Sigmoid colon (tissue), 7 donors: ENCODE measurements around the gene GAD2. TPM values are rescaled to one million over a fixed set of nuclear protein-coding genes. Genes with fewer than 3 reads are reported as not detected.

ENCODE experiments used
- DNase-seq: peaks from one replicate; pipeline ENCODE4 v3.0.0-alpha.2; 2019
- H3K27ac ChIP-seq, 4 donors: fragments of 200-600 bp; sonication (generic); one replicate each; pipeline ENCODE4 v1.5.1; 2016 to 2019; ENCODE audit warnings: mild to moderate bottlenecking in 1 of 4
- H3K27me3 ChIP-seq, 3 donors: fragments of 200-600 bp; sonication (generic); one replicate each; pipeline ENCODE4 v1.5.1; 2019; ENCODE audit warnings: mild to moderate bottlenecking in 1 of 3
- H3K36me3 ChIP-seq, 4 donors: fragments of 200-600 bp; sonication (generic); one replicate each; pipeline ENCODE4 v1.5.1; 2016 to 2019
- H3K4me1 ChIP-seq, 4 donors: fragments of 200-600 bp; sonication (generic); one replicate each; pipeline ENCODE4 v1.5.1; 2017 to 2019
- H3K4me3 ChIP-seq, 4 donors: fragments of 200-600 bp; sonication (generic); one replicate each; pipeline ENCODE4 v1.5.1; 2017 to 2019; ENCODE audit warnings: mild to moderate bottlenecking in 2 of 4, moderate library complexity in 1 of 4
- H3K9me3 ChIP-seq, 4 donors: fragments of 200-600 bp in 3 of 4; sonication (generic) in 3 of 4; one replicate each; pipeline versions ENCODE4 v1.5.1 to v1.6.1; 2013 to 2019
- EP300 ChIP-seq, 4 donors: sonication (generic); formaldehyde crosslinking; IDR thresholded peaks; one replicate each; pipeline ENCODE4 v1.6.1; 2017; ENCODE audit warnings: antibody characterized with exemption in 4 of 4
- POLR2A ChIP-seq, 2 donors: fragments of 450-650 bp; IDR thresholded peaks; one replicate each; pipeline ENCODE4 v1.6.1; 2016; ENCODE audit warnings: antibody characterized with exemption in 2 of 2, mild to moderate bottlenecking in 2 of 2, moderate library complexity in 2 of 2
- POLR2AphosphoS5 ChIP-seq, 4 donors: sonication (generic); formaldehyde crosslinking; IDR thresholded peaks; one replicate each; pipeline ENCODE4 v1.6.1; 2017; ENCODE audit warnings: antibody characterized with exemption in 4 of 4
- WGBS, 2 donors: extraction: QIAGEN DNeasy Blood & Tissue Kit; methylation state at CpG; one replicate each; pipeline ENCODE4 v1.1.7; 2013; 5-methylcytosine and 5-hydroxymethylcytosine counted together
- intact Hi-C: fragments of 100-400 bp; cut with DNase I; formaldehyde crosslinking; loops from one replicate; pipeline ENCODE4 v1.15.1; 2023
- polyA plus RNA-seq, 3 donors: library from polyadenylated mRNA; stranded (reverse); fragments of 200-250 nt; gene quantifications; one replicate each; pipeline ENCODE4 v1.2.3, GENCODE V29; 2013
- total RNA-seq, 4 donors: library from RNA; depleted of rRNA; stranded (reverse); fragments of >200 nt; gene quantifications; one replicate each; pipeline ENCODE4 v1.1.0, GENCODE V29; 2016
- TF ChIP-seq, protein P1 (sequence below), 4 experiments: fragments of 450-650 bp in 3 of 4; fragments of 200-600 bp in 1 of 4; IDR thresholded peaks; one replicate each; pipeline ENCODE4 v1.5.1; 2016 to 2019; ENCODE audit warnings: antibody characterized with exemption in 4 of 4, mild to moderate bottlenecking in 3 of 4, moderate library complexity in 2 of 4
- donor health status: healthy with polysubstance abuse.
- donor health status: Bipolar disorder and iron deficiency.
- donor health status: healthy.

Gene GAD2
- total and polyA plus RNA-seq, 7 donors = not detected

DNA sequence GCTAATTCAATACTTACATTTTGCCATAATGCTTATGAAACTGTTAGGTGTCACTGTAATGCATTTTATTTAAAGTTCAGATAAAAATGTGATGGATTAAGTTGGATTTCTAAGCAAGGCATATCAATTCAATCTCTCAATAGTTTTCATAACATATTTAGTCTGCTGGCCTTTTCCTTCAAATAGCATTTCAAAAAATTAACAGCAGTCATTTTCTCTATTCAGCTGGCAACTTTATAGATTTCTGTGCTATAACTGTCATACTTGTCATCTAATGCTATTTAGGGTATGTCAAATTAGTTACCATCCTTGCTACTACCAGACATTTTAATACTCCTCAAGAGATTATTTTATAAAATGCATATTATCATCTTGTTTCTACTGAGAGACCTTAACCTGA lies 4.3 kb downstream of the GAD2 start:
- H3K9me3 ChIP-seq = no peaks in the 10 kb centered on the region
- TF ChIP-seq, protein P1, sequence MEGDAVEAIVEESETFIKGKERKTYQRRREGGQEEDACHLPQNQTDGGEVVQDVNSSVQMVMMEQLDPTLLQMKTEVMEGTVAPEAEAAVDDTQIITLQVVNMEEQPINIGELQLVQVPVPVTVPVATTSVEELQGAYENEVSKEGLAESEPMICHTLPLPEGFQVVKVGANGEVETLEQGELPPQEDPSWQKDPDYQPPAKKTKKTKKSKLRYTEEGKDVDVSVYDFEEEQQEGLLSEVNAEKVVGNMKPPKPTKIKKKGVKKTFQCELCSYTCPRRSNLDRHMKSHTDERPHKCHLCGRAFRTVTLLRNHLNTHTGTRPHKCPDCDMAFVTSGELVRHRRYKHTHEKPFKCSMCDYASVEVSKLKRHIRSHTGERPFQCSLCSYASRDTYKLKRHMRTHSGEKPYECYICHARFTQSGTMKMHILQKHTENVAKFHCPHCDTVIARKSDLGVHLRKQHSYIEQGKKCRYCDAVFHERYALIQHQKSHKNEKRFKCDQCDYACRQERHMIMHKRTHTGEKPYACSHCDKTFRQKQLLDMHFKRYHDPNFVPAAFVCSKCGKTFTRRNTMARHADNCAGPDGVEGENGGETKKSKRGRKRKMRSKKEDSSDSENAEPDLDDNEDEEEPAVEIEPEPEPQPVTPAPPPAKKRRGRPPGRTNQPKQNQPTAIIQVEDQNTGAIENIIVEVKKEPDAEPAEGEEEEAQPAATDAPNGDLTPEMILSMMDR (IDR thresholded peaks at IDR 0.05) = no peak
- no peak for TF ChIP-seq POLR2A (IDR thresholded peaks at IDR 0.05)
- no peak for TF ChIP-seq EP300 (IDR thresholded peaks at IDR 0.05)
- TF ChIP-seq POLR2AphosphoS5 (IDR thresholded peaks at IDR 0.05) = no peak
- H3K27ac ChIP-seq = no peak overlapping the region
- intact Hi-C loops = no loop called here
- H3K36me3 ChIP-seq = no peaks in the 10 kb centered on the region
- DNase-seq = no peak
- peaks cover 0 to 26% (median 20%) of the 10 kb centered on the region in 4 donors for H3K4me1 ChIP-seq
- peaks cover 20 to 87% (median 37%) of the 10 kb centered on the region in 3 donors for H3K27me3 ChIP-seq
- H3K4me3 ChIP-seq = no peak overlapping the region

DNA sequence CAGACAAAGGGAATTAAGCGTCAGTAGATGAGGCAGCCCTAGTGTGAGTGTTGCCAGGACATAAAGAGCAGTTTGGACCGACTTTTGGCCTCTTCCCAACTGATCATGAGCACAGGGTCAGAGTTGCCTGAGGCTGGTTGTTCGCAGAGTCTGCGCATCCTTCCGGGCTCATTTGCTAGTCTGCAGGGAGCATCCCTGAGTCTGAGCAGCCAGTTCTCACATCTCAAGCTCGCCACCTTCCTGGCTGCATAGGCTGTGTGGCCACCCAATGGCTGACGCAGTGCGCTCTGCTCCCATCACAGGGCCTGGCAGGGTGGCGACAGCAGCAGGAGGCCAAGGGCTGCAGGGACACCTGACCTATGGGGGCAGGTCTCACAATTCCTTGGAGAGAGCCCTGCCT lies 5.0 kb downstream of the GAD2 start:
- Histone ChIP-seq H3K27ac (no peak overlapping the region), H3K36me3 (no peaks in the 10 kb centered on the region), H3K4me3 (no peak overlapping the region), H3K27me3 (peaks cover 14 to 80% (median 31%) of the 10 kb centered on the region in 3 donors), H3K9me3 (no peaks in the 10 kb centered on the region), H3K4me1 (peaks cover 0 to 20% (median 14%) of the 10 kb centered on the region in 4 donors)
- DNase-seq = no peak
- WGBS, 2 donors = 23 to 34% methylated on average over 9 of the region's 9 CpGs
- intact Hi-C loops = no loop called here
- no peak for TF ChIP-seq POLR2AphosphoS5 (IDR thresholded peaks at IDR 0.05)

DNA sequence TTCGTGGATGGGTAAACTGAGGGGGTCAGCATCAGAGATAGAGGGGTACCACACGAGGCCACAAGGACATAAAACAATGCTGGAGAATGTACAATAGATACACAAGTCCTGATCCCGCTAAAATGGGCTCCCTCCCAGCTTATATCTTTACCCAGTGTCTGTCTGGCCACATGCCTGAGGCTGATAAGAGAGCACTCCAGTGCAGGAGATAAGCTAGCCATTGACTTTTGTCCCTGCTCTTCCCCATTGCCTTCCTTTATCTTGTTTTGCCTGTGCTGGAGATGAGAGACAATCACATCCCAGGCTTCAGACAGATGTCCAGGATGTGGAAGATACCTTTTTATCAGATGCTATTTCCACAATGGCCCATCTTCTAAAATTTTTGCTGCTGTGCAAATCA lies 6.0 kb downstream of the GAD2 start:
- no peak for TF ChIP-seq EP300 (IDR thresholded peaks at IDR 0.05)
- no peak for TF ChIP-seq POLR2AphosphoS5 (IDR thresholded peaks at IDR 0.05)
- TF ChIP-seq POLR2A (IDR thresholded peaks at IDR 0.05) = no peak
- TF ChIP-seq, protein P1 (IDR thresholded peaks at IDR 0.05) = no peak
- Histone ChIP-seq H3K4me1 (peaks cover 0 to 9% (median 7%) of the 10 kb centered on the region in 4 donors), H3K27me3 (peaks cover 9 to 70% (median 22%) of the 10 kb centered on the region in 3 donors), H3K4me3 (no peak overlapping the region), H3K27ac (no peak overlapping the region), H3K9me3 (no peaks in the 10 kb centered on the region), H3K36me3 (no peaks in the 10 kb centered on the region)
- intact Hi-C loops = no loop called here
- DNase-seq = no peak
- 27 to 46% methylated on average over 3 of the region's 3 CpGs for WGBS, 2 donors

DNA sequence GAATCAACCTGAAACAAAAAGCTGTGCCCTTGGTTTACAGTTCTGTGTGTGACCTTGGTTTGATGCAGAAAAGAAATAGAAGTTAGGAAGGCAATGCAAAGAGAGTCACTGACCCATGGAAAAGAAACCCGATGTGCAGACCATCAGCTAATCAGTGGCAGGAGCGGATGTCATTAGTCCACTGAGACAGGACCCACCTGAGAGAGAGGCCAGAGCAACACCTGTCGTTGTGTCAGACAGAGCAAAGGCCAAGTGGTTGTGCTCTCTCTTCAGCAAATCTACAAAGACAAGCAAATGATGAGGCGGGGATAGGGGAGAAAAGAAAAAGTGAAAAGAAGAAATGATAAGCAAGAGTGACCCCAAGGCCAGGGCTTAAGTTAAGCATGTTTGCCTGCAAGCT lies 8.7 kb downstream of the GAD2 start:
- intact Hi-C loops = no loop called here
- Histone ChIP-seq H3K4me1 (no peaks in the 10 kb centered on the region), H3K4me3 (no peak overlapping the region), H3K36me3 (no peaks in the 10 kb centered on the region), H3K27ac (no peak overlapping the region), H3K27me3 (peaks cover 0 to 43% (median 7%) of the 10 kb centered on the region in 3 donors), H3K9me3 (no peaks in the 10 kb centered on the region)
- DNase-seq = no peak
- no peak for TF ChIP-seq POLR2AphosphoS5 (IDR thresholded peaks at IDR 0.05)
- TF ChIP-seq, protein P1 (IDR thresholded peaks at IDR 0.05) = no peak
- TF ChIP-seq POLR2A (IDR thresholded peaks at IDR 0.05) = no peak
- TF ChIP-seq EP300 (IDR thresholded peaks at IDR 0.05) = no peak
- 57 to 81% methylated on average over 4 of the region's 4 CpGs for WGBS, 2 donors

DNA sequence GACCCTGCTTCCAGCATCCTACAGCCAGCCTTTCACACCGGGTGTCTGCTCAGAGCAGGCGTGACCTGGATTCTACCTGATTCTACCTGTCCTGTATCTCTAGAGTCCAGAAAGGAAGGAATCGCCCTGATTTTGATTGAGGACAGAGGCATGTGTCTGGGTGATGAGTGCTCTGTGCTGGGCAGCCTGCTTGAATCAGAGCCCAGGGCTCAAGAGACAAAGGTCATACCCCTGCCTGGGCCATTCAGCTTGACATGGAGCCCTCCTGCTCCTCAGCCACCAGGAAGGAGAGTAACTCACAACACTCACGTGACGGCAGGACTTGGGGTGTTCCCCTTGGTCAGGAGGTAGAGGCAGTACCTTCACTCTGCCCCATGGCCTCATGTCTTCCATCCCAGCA lies 11.2 kb downstream of the GAD2 start:
- no peak for DNase-seq
- intact Hi-C loops = no loop called here

More for the DNA sequence above, 11.2 kb downstream of the GAD2 start:
- TF ChIP-seq POLR2AphosphoS5 (IDR thresholded peaks at IDR 0.05) (no peak), EP300 (IDR thresholded peaks at IDR 0.05) (no peak), POLR2A (IDR thresholded peaks at IDR 0.05) (no peak)
- TF ChIP-seq, protein P1 (IDR thresholded peaks at IDR 0.05) = no peak
- no peak overlapping the region for H3K4me3 ChIP-seq
- no peaks in the 10 kb centered on the region for H3K4me1 ChIP-seq
- H3K27ac ChIP-seq = no peak overlapping the region
- H3K9me3 ChIP-seq = no peaks in the 10 kb centered on the region
- peaks cover 0 to 18% (median 0%) of the 10 kb centered on the region in 3 donors for H3K27me3 ChIP-seq
- 85 to 90% methylated on average over 5 of the region's 5 CpGs for WGBS, 2 donors
- H3K36me3 ChIP-seq = no peaks in the 10 kb centered on the region
